Fibroblast of mammary gland (primary cell): ENCODE measurements around the gene TTC9C.

Experiments
- DNase-seq: peaks from one replicate; pipeline ENCODE4 v3.0.0-alpha.2; 2010; ENCODE audit warnings: low read depth
- H3K4me3 ChIP-seq: 2 replicates; pipeline ENCODE4 v1.5.1; 2011; ENCODE audit warnings: low read depth, mild to moderate bottlenecking, low read length, moderate library complexity; ENCODE audit not compliant: control insufficient read depth
- CTCF ChIP-seq: conservative IDR thresholded peaks from 2 replicates; pipeline ENCODE4 v1.5.1; 2011; ENCODE audit warnings: low read depth, low read length, inconsistent platforms; ENCODE audit not compliant: control insufficient read depth, insufficient read depth

The TTC9C gene

GRCh38 chr11:62771144-62772021 is 43.1 kb downstream of the TTC9C start, which contains the start of gene TAF6L:
Gene TAF6L, plus strand, starts transcription at chr11:62771396. Its CDS starts 4,388 bp downstream, at chr11:62775784.
- TF ChIP-seq CTCF: no peak
- peak within 1 kb of the TSS; percentile 67 for H3K4me3 ChIP-seq
- DNase-seq: peak; percentile 96

GRCh38 chr11:62774407-62774806 is 46.1 kb downstream of the TTC9C start:
- no peak for DNase-seq
- H3K4me3 ChIP-seq: no peak overlapping the region
- TF ChIP-seq CTCF: no peak

DNA sequence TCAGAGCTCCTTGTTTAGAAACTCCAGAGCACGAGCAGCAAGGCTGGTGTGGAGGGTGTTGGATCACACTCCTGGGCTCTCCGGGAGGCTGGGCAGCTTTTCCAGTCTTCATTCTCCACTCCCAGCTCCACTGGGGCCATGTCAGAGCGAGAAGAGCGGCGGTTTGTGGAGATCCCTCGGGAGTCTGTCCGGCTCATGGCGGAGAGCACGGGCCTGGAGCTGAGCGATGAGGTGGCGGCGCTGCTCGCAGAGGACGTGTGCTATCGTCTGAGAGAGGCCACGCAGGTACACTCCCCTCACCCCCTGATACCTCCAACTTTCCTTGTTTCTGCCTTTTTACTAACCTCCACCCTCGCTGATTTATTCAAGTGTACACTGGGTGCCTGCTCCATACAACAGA is 47.4 kb downstream of the TTC9C start:
- no peak overlapping the region for H3K4me3 ChIP-seq
- no peak for DNase-seq
- no peak for TF ChIP-seq CTCF

- no peak for TF ChIP-seq CTCF
- H3K4me3 ChIP-seq: no peak overlapping the region
- no peak for DNase-seq
These were observed 49.1 kb downstream of the TTC9C start for GRCh38 chr11:62777389-62777788.

- no peak for TF ChIP-seq CTCF
These were observed 50.2 kb downstream of the TTC9C start for GRCh38 chr11:62778441-62778840.

GRCh38 chr11:62782753-62783152 is 54.5 kb downstream of the TTC9C start:
- TF ChIP-seq CTCF: no peak
- H3K4me3 ChIP-seq: no peak overlapping the region
- no peak for DNase-seq

More at GRCh38 chr11:62778441-62778840, 50.2 kb downstream of the TTC9C start:
- no peak overlapping the region for H3K4me3 ChIP-seq
- DNase-seq: no peak
